GM12872 (cell line): ENCODE data around the gene TALDO1.

ENCODE experiments used
- TF ChIP-seq, protein P1 (sequence below): IDR thresholded peaks from 3 replicates; pipeline ENCODE4 v1.5.1; 2011; ENCODE audit warnings: low read depth, mild to moderate bottlenecking, low read length, moderate library complexity; ENCODE audit not compliant: insufficient read depth

The TALDO1 gene

DNA sequence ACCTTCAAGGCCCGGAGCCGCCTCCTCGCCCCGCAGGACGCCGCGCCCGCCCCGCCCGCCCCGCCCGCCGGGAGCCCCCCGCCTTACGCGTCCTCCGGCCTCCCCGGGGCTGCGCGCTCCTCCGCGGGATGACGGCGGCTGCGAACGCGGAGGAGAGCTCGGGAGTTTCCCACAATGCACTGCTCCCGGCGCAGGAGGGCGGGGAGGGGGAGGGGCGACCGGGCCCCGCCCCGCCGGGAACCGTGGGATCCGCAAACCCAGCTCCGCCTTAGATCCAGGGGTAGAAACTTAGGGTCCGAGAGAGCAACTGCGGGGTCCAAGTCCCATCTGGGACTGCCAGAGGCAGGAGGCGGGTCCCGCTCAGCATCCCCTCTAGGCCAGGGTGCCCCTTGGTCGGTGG is 42.7 kb downstream of the TALDO1 start, which contains the start of gene CEND1:
TSS of gene CEND1 (minus strand) at position 148 of the 400 bp plus-strand sequence. CDS start 1,514 bp downstream, outside the sequence.
- TF ChIP-seq, protein P1, sequence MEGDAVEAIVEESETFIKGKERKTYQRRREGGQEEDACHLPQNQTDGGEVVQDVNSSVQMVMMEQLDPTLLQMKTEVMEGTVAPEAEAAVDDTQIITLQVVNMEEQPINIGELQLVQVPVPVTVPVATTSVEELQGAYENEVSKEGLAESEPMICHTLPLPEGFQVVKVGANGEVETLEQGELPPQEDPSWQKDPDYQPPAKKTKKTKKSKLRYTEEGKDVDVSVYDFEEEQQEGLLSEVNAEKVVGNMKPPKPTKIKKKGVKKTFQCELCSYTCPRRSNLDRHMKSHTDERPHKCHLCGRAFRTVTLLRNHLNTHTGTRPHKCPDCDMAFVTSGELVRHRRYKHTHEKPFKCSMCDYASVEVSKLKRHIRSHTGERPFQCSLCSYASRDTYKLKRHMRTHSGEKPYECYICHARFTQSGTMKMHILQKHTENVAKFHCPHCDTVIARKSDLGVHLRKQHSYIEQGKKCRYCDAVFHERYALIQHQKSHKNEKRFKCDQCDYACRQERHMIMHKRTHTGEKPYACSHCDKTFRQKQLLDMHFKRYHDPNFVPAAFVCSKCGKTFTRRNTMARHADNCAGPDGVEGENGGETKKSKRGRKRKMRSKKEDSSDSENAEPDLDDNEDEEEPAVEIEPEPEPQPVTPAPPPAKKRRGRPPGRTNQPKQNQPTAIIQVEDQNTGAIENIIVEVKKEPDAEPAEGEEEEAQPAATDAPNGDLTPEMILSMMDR: no peak

GRCh38 chr11:790721-791564 is 43.7 kb downstream of the TALDO1 start:
- TF ChIP-seq, protein P1: no peak

DNA sequence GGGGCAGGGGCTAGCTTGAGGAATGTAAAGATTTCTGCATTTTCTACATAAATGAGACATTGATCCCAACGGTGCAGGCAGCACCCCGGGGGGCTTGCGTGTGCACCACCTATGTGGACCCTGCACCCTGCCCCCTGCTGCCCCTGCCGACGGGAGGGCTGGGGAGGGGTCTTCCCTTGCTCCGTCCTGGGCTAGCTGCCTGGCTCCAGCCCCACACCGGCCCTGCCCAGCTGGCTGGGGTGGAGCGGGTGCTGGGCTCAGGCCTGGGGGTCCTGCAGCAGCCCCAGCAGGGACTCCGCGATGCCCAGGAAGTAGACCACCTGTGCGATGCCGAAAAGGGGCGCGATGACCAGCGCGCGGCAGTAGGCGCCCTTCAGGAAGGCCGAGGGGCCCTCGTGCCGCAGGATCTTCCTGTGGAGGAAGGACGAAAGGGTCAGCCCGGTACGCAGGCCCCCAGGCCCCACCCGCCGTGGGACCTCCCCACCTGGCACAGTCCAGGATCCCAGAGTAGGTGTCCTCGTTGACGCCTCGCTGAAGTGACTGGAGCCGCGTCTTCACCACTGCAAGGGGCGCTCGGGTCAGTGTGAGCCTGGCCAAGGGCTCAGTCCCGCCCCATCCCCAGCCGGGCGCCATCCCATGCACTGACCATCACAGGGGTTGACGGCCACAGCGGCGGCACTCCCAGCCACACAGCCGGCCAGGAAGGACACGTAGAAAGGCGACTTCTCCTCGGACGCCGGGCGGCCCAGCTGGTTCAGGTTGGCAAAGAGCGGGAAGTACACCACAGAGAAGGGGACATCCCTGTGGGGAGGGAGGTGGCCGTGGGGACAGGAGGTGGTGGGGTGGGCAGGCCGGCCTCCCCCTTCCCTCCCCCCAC is 44.6 kb downstream of the TALDO1 start:
- TF ChIP-seq, protein P1: no peak

- TF ChIP-seq, protein P1: no peak
Measured at GRCh38 chr11:792535-792821, 45.2 kb downstream of the TALDO1 start.

- TF ChIP-seq, protein P1: no peak
Measured at GRCh38 chr11:792873-793272, 45.6 kb downstream of the TALDO1 start.

- TF ChIP-seq, protein P1: no peak
Measured at GRCh38 chr11:793556-793955, 46.3 kb downstream of the TALDO1 start.

DNA sequence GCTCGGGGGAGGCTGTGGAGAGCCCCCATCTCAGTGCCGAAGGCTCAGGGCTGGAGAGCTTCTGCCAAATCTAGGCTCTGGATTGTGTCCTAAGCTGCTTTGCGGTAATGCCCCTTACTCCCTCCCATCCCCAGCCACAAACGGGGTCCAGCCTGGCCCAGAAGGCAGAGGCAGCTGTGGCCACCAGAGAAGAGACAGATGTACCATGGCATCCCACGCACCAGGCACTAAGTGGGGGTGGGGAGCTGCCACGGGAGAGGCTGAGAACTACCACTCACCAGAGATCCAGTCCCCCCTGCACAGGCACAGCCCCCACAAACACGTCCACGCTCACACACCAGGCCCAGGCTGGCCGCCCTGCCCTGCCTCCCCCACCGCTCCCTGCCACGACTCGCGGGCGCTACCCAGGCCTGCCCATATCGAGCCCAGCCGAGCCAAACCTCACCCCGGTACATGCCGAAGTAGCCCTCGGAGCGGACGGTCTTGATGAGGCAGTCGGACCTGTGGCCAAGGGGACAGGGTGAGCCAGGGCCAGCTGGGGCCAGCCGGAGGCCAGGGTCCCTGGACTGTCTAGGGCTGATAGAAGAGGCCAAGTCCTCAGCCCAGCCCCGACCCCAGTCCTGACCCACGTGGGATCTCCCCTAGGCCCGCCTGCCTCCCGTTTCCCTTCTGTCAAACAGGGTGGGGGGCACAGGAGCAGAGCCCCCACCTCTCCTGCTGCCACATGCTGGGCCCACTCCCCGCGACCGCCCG is 46.9 kb downstream of the TALDO1 start:
- TF ChIP-seq, protein P1: no peak
